ENCODE results near the gene MRPL53.

DNA sequence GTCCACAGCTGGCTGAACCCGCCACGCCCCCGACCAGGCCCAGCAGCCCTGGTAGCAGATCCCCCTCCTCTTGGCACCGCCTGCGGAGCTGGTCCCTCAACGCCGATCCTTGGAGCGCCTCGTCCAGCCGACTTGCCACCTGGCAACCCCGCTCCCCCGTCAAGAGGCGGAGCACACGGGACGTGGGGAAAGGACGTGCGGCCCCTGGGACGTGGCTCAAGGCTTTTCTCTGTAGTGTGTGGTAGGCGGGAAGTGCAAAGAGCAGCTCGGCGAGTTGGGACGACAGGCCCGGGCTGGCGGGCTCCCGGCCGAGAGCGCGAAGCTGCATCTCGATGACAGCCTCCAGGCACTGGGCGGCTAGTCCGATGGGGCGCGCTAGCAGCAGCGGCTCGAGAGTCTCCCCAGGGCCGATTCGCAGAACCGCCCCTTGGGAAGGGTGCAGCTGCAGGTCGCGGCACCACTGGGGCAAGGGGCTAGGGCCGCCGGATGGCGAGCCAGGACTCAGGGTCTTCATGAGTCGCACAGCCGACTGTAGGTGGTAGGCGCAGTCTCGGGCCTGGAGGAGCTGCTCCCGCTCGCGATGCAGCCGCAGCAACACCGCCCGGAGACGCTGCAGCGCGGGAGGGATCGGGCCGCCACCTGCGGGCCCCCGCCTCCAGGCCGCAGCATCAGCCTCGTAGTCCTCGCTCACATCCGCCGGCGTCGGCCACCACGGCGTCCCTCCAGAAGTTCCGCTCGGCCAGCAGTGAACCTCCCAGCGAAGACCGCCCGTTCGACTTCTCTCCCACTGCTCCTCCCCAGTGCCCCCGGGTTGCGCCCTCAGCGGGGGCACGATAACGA, 9.7 kb upstream of the MRPL53 start:
- TF ChIP-seq SP1 (IDR thresholded peaks at IDR 0.05) = no peak
- TF ChIP-seq FOXA1 (IDR thresholded peaks at IDR 0.05) = no peak
- TF ChIP-seq ELF4 (IDR thresholded peaks at IDR 0.05) = no peak
- TF ChIP-seq, protein P1, sequence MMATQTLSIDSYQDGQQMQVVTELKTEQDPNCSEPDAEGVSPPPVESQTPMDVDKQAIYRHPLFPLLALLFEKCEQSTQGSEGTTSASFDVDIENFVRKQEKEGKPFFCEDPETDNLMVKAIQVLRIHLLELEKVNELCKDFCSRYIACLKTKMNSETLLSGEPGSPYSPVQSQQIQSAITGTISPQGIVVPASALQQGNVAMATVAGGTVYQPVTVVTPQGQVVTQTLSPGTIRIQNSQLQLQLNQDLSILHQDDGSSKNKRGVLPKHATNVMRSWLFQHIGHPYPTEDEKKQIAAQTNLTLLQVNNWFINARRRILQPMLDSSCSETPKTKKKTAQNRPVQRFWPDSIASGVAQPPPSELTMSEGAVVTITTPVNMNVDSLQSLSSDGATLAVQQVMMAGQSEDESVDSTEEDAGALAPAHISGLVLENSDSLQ (IDR thresholded peaks at IDR 0.05) = no peak
- TF ChIP-seq ZNF384 (IDR thresholded peaks at IDR 0.05) = no peak
- no peak for TF ChIP-seq BHLHE40 (IDR thresholded peaks at IDR 0.05; ENCODE audit: borderline replicate concordance)
- no peak; the same call in 1 of the 2 replicates for TF ChIP-seq L3MBTL2 (conservative IDR thresholded peaks at IDR 0.05)
- TF ChIP-seq CTBP1 (IDR thresholded peaks at IDR 0.05; ENCODE audit: borderline replicate concordance) = no peak
- TF ChIP-seq FOXM1 (IDR thresholded peaks at IDR 0.05; ENCODE audit: borderline replicate concordance) = no peak
- TF ChIP-seq FOXK2 (IDR thresholded peaks at IDR 0.05) = no peak
